Body of pancreas (tissue), 4 donors: ENCODE measurements around the gene ZNF133. TPM values are rescaled to one million over a fixed set of nuclear protein-coding genes. Genes with fewer than 3 reads are reported as not detected.

Source experiments
- ATAC-seq: fragments of 150-250 bp; one replicate; pipeline ENCODE4 v1.9.1; 2016
- DNase-seq, 4 donors: peaks; one replicate each; pipeline ENCODE4 v3.0.0-alpha.2; 2019
- H3K27ac ChIP-seq, 4 donors: fragments of 200-600 bp; sonication (generic); 1 replicate in 3 of 4; 2 replicates in 1 of 4; pipeline versions ENCODE4 v1.5.1 to v1.6.1; 2016 to 2019; ENCODE audit warnings: mild to moderate bottlenecking in 1 of 4, mixed read lengths in 1 of 4, moderate library complexity in 1 of 4
- H3K27me3 ChIP-seq, 2 donors: fragments of 200-600 bp; sonication (generic); one replicate each; pipeline ENCODE4 v1.6.0; 2016; ENCODE audit warnings: mild to moderate bottlenecking in 1 of 2
- H3K36me3 ChIP-seq, 2 donors: fragments of 200-600 bp; sonication (generic); replicated peaks in 1 of 2; 2 replicates each; pipeline ENCODE4 v1.5.1; 2016; ENCODE audit warnings: low read depth in 2 of 2; ENCODE audit not compliant: insufficient read depth in 1 of 2
- H3K4me1 ChIP-seq: fragments of 200-600 bp; sonication (generic); one replicate; pipeline ENCODE4 v1.6.0; 2016
- H3K4me3 ChIP-seq, 2 donors: fragments of 200-600 bp; sonication (generic); 1 replicate in 1 of 2; 2 replicates in 1 of 2; pipeline ENCODE4 v1.5.1; 2016 to 2019
- H3K9me3 ChIP-seq, 3 donors: fragments of 200-600 bp; sonication (generic); 1 replicate in 2 of 3; 2 replicates in 1 of 3; pipeline ENCODE4 v1.5.1; 2016
- CTCF ChIP-seq, 7 experiments: fragments of 450-650 bp in 4 of 7; fragments of 200-600 bp in 3 of 7; sonication (generic) in 3 of 7; IDR thresholded peaks; one replicate each; pipeline ENCODE4 v1.5.1; 2016 to 2019; ENCODE audit warnings: antibody characterized with exemption in 7 of 7
- POLR2A ChIP-seq, 3 donors: fragments of 450-650 bp; IDR thresholded peaks; one replicate each; pipeline ENCODE4 v1.6.1; 2016; ENCODE audit warnings: antibody characterized with exemption in 3 of 3, mild to moderate bottlenecking in 2 of 3
- WGBS, 2 donors: methylation state at CpG; one replicate each; pipeline ENCODE4 v1.1.5; 2017; 5-methylcytosine and 5-hydroxymethylcytosine counted together
- intact Hi-C: fragments of 100-400 bp; cut with DNase I; formaldehyde crosslinking; loops from one replicate; pipeline ENCODE4 v1.15.1; 2023
- total RNA-seq, 2 donors: library from RNA; depleted of rRNA; stranded (reverse); fragments of >200 nt; gene quantifications; one replicate each; pipeline ENCODE4 v1.1.0, GENCODE V29; 2016

The ZNF133 gene
- total RNA-seq, 2 donors from 2014 or later, result 10.9 to 22.7 TPM

- intact Hi-C loops, result no loop called here
- H3K27me3 ChIP-seq, result no peaks in the 10 kb centered on the region
- no peak overlapping the region for H3K27ac ChIP-seq
- ATAC-seq (no peak), DNase-seq (no peak)
- H3K4me1 ChIP-seq, result no peaks in the 10 kb centered on the region
- TF ChIP-seq CTCF (IDR thresholded peaks at IDR 0.05) (no peak), POLR2A (IDR thresholded peaks at IDR 0.05) (no peak)
- whole genome bisulfite sequencing, 2 donors, result 72 to 74% methylated on average over 20 of the region's 20 CpGs
- no peaks in the 10 kb centered on the region for H3K9me3 ChIP-seq
- H3K36me3 ChIP-seq, result no peaks in the 10 kb centered on the region
- H3K4me3 ChIP-seq, result no peak overlapping the region
Observed at GRCh38 chr20:18252597-18253451, 35.5 kb upstream of the ZNF133 start.

- no peak for ATAC-seq
- DNase-seq, result no peak
- no peaks in the 10 kb centered on the region for H3K9me3 ChIP-seq
- intact Hi-C loops, result no loop called here
- WGBS, 2 donors, result 42 to 45% methylated on average over 3 of the region's 3 CpGs
- no peaks in the 10 kb centered on the region for H3K36me3 ChIP-seq
- H3K27me3 ChIP-seq, result no peaks in the 10 kb centered on the region
- no peak overlapping the region for H3K4me3 ChIP-seq
- no peak overlapping the region for H3K27ac ChIP-seq
- H3K4me1 ChIP-seq, result no peaks in the 10 kb centered on the region
- TF ChIP-seq POLR2A (IDR thresholded peaks at IDR 0.05), result no peak
- TF ChIP-seq CTCF (IDR thresholded peaks at IDR 0.05), result no peak
Observed at GRCh38 chr20:18254615-18255014, 33.7 kb upstream of the ZNF133 start.

- TF ChIP-seq CTCF (IDR thresholded peaks at IDR 0.05) (no peak), POLR2A (IDR thresholded peaks at IDR 0.05) (no peak)
- no peaks in the 10 kb centered on the region for H3K36me3 ChIP-seq
- no peaks in the 10 kb centered on the region for H3K9me3 ChIP-seq
- 73 to 89% methylated on average over 1 of the region's 1 CpG for WGBS, 2 donors
- no peak overlapping the region for H3K27ac ChIP-seq
- H3K4me3 ChIP-seq, result no peak overlapping the region
- ATAC-seq (no peak), DNase-seq (no peak)
- intact Hi-C loops, result no loop called here
- H3K4me1 ChIP-seq, result no peaks in the 10 kb centered on the region
- no peaks in the 10 kb centered on the region for H3K27me3 ChIP-seq
Observed at GRCh38 chr20:18255526-18255925, 32.8 kb upstream of the ZNF133 start.

GRCh38 chr20:18256440-18257090, 31.8 kb upstream of the ZNF133 start:
- no peak for ATAC-seq

More at GRCh38 chr20:18256440-18257090, 31.8 kb upstream of the ZNF133 start:
- TF ChIP-seq POLR2A (IDR thresholded peaks at IDR 0.05), result no peak
- TF ChIP-seq CTCF (IDR thresholded peaks at IDR 0.05), result no peak
- no peak overlapping the region for H3K27ac ChIP-seq
- H3K27me3 ChIP-seq, result no peaks in the 10 kb centered on the region
- H3K4me3 ChIP-seq, result no peak overlapping the region
- intact Hi-C loops, result no loop called here
- WGBS, 2 donors, result 38 to 39% methylated on average over 3 to 4 of the region's 4 CpGs
- DNase-seq, result no peak
- H3K9me3 ChIP-seq, result no peaks in the 10 kb centered on the region
- no peaks in the 10 kb centered on the region for H3K4me1 ChIP-seq
- H3K36me3 ChIP-seq, result no peaks in the 10 kb centered on the region
